Endothelial cell (in vitro differentiated cells): ENCODE results near the gene PPFIBP2. TPM values are rescaled to one million over a fixed set of nuclear protein-coding genes. Genes with fewer than 3 reads are reported as not detected.

Experiments
- DNase-seq: peaks from one replicate; pipeline ENCODE4 v3.0.0; 2021; ENCODE audit warnings: low spot score
- H3K27ac Mint-ChIP-seq: one replicate; pipeline ENCODE4 v1.8.0; 2021; ENCODE audit warnings: mixed read lengths, inconsistent platforms; ENCODE audit not compliant: unreplicated experiment
- H3K27me3 Mint-ChIP-seq: one replicate; pipeline ENCODE4 v1.8.0; 2021; ENCODE audit warnings: mild to moderate bottlenecking, moderate library complexity, mixed read lengths, inconsistent platforms; ENCODE audit not compliant: unreplicated experiment
- H3K36me3 Mint-ChIP-seq: one replicate; pipeline ENCODE4 v1.8.0; 2021; ENCODE audit warnings: mild to moderate bottlenecking, low read depth, mixed read lengths, inconsistent platforms; ENCODE audit not compliant: unreplicated experiment
- H3K4me1 Mint-ChIP-seq: one replicate; pipeline ENCODE4 v1.8.0; 2021; ENCODE audit warnings: mild to moderate bottlenecking, mixed read lengths, inconsistent platforms; ENCODE audit not compliant: unreplicated experiment
- H3K4me3 Mint-ChIP-seq: one replicate; pipeline ENCODE4 v1.8.0; 2021; ENCODE audit warnings: mild to moderate bottlenecking, mixed read lengths, inconsistent platforms; ENCODE audit not compliant: unreplicated experiment
- H3K9me3 Mint-ChIP-seq: one replicate; pipeline ENCODE4 v1.8.0; 2021; ENCODE audit warnings: mixed read lengths, inconsistent platforms; ENCODE audit not compliant: unreplicated experiment
- CTCF ChIP-seq: fragments of 200-600 bp; sonication (generic); IDR thresholded peaks from one replicate; pipeline ENCODE4 v1.5.0; 2021; ENCODE audit warnings: antibody characterized with exemption; ENCODE audit not compliant: unreplicated experiment
- total RNA-seq: library from RNA; stranded (reverse); fragmentation: NEBNext Ultra II Directional; extraction: Animal tissue kit (Norgen Biotek cat#: 25700); gene quantifications from one replicate; pipeline ENCODE4 v1.2.1, GENCODE V29; 2021; ENCODE audit not compliant: unreplicated experiment

The PPFIBP2 gene
- total RNA-seq, 1 donor from 2014 or later: 7.3 TPM

GRCh38 chr11:7579361-7579791 lies 65.6 kb downstream of the PPFIBP2 start:
- H3K4me1 Mint-ChIP-seq: peaks cover 49% of the 10 kb centered on the region
- DNase-seq: no peak
- H3K4me3 Mint-ChIP-seq: no peak overlapping the region
- H3K27me3 Mint-ChIP-seq: peaks cover 24% of the 10 kb centered on the region
- no peaks in the 10 kb centered on the region for H3K36me3 Mint-ChIP-seq
- no peak for TF ChIP-seq CTCF
- no peaks in the 10 kb centered on the region for H3K9me3 Mint-ChIP-seq
- no peak overlapping the region for H3K27ac Mint-ChIP-seq

GRCh38 chr11:7581021-7581590 lies 67.3 kb downstream of the PPFIBP2 start:
- Mint-ChIP-seq H3K4me1 (peaks cover 33% of the 10 kb centered on the region), H3K9me3 (no peaks in the 10 kb centered on the region), H3K36me3 (no peaks in the 10 kb centered on the region), H3K27ac (no peak overlapping the region), H3K27me3 (peaks cover 21% of the 10 kb centered on the region), H3K4me3 (no peak overlapping the region)
- DNase-seq: no peak
- no peak for TF ChIP-seq CTCF

- no peak overlapping the region for H3K27ac Mint-ChIP-seq
- TF ChIP-seq CTCF: no peak
- no peak overlapping the region for H3K4me3 Mint-ChIP-seq
These were observed 68.7 kb downstream of the PPFIBP2 start for GRCh38 chr11:7582338-7582985.

DNA sequence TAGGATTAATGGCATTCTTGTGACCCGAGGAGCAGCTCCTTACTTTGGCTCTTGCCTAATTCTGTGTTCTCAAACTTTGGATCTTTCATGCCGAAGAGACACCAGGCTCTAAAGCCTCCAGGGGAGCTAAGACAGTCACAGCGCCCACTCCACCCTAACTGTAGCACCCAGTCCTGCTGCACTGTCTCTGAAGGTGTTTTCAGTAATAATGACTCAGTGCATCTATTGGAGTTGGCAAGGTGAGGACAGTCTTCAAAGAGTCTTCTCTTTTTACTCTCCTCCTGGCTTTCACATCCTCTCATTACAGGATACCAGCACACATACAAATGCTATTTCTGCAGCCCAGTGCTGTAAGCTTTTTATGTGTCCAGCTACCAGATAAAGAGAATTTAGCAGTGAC lies 69.4 kb downstream of the PPFIBP2 start:
- no peak for TF ChIP-seq CTCF
- H3K27ac Mint-ChIP-seq: no peak overlapping the region
- DNase-seq: no peak
- peaks cover 15% of the 10 kb centered on the region for H3K4me1 Mint-ChIP-seq
- no peak overlapping the region for H3K4me3 Mint-ChIP-seq
- no peaks in the 10 kb centered on the region for H3K9me3 Mint-ChIP-seq
- H3K36me3 Mint-ChIP-seq: no peaks in the 10 kb centered on the region
- H3K27me3 Mint-ChIP-seq: peaks cover 27% of the 10 kb centered on the region

More at GRCh38 chr11:7582338-7582985, 68.7 kb downstream of the PPFIBP2 start:
- no peak for DNase-seq
- H3K9me3 Mint-ChIP-seq: no peaks in the 10 kb centered on the region
- no peaks in the 10 kb centered on the region for H3K36me3 Mint-ChIP-seq
- peaks cover 23% of the 10 kb centered on the region for H3K4me1 Mint-ChIP-seq
- H3K27me3 Mint-ChIP-seq: peaks cover 25% of the 10 kb centered on the region

DNA sequence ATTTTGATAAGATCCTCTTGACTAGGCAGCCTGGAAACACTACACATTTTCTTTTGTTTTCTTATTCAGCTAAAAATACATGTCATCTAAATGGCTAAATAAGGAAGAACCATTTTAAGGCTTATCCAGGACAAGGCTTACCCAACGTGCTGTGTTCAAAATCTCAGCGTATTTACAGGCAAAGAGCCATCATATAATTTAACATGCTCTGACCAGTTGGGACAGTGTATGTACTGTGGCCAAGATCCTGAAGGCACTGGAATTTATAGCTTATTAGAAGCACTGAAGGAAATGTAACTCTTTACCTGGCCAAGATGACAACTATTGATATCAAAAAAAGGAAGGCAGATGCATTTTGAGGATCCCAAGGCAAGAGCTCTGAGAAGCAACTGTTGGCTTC lies 71.1 kb downstream of the PPFIBP2 start:
- Mint-ChIP-seq H3K4me3 (no peak overlapping the region), H3K27ac (no peak overlapping the region), H3K27me3 (peaks cover 29% of the 10 kb centered on the region), H3K9me3 (no peaks in the 10 kb centered on the region), H3K4me1 (peaks cover 3% of the 10 kb centered on the region), H3K36me3 (no peaks in the 10 kb centered on the region)
- TF ChIP-seq CTCF: no peak
- DNase-seq: no peak
